Fibroblast of lung (primary cell): ENCODE measurements around the gene HTT. TPM values are rescaled to one million over a fixed set of nuclear protein-coding genes. Genes with fewer than 3 reads are reported as not detected.

Source experiments
- DNase-seq, 2 donors: peaks; one replicate each; pipeline versions ENCODE4 v3.0.0 to v3.0.0-alpha.2; 2010; ENCODE audit warnings: low read depth in 2 of 2
- H2AFZ ChIP-seq: 2 replicates; pipeline ENCODE4 v1.5.1; 2012; ENCODE audit warnings: low read length, control low read depth, inconsistent platforms
- H3K27ac ChIP-seq: 2 replicates; pipeline ENCODE4 v1.5.1; 2011; ENCODE audit warnings: low read length, control low read depth; ENCODE audit not compliant: insufficient read depth
- H3K27me3 ChIP-seq: 2 replicates; pipeline ENCODE4 v1.5.1; 2011; ENCODE audit warnings: mild to moderate bottlenecking, low read length; ENCODE audit not compliant: control insufficient read depth, insufficient read depth
- H3K36me3 ChIP-seq: 2 replicates; pipeline ENCODE4 v1.5.1; 2011; ENCODE audit warnings: low read length; ENCODE audit not compliant: control insufficient read depth, insufficient read depth
- H3K4me1 ChIP-seq: 2 replicates; pipeline ENCODE4 v1.5.1; 2011; ENCODE audit warnings: low read length; ENCODE audit not compliant: control insufficient read depth, insufficient read depth; ENCODE audit errors: extremely low read depth
- H3K4me2 ChIP-seq: 2 replicates; pipeline ENCODE4 v1.5.1; 2011; ENCODE audit warnings: low read length, control low read depth; ENCODE audit not compliant: insufficient read depth; ENCODE audit errors: extremely low read depth
- H3K4me3 ChIP-seq, 4 experiments: fragments of 200-600 bp in 1 of 4; sonication (generic) in 1 of 4; replicated peaks in 1 of 4; 2 replicates each; pipeline ENCODE4 v1.5.1; 2011 to 2016; ENCODE audit warnings: low read length in 4 of 4, low read depth in 3 of 4, mild to moderate bottlenecking in 3 of 4, control low read depth in 2 of 4, inconsistent platforms in 1 of 4, mixed read lengths in 1 of 4; ENCODE audit not compliant: insufficient read depth in 1 of 4; ENCODE audit errors: control extremely low read depth in 1 of 4
- H3K79me2 ChIP-seq: 2 replicates; pipeline ENCODE4 v1.5.1; 2012; ENCODE audit warnings: mild to moderate bottlenecking, low read length, inconsistent platforms; ENCODE audit not compliant: control insufficient read depth, insufficient read depth
- H3K9ac ChIP-seq: 2 replicates; pipeline ENCODE4 v1.5.1; 2011; ENCODE audit warnings: mild to moderate bottlenecking, low read length, control low read depth; ENCODE audit not compliant: insufficient read depth
- H3K9me3 ChIP-seq: 2 replicates; pipeline ENCODE4 v1.5.1; 2012; ENCODE audit warnings: low read depth, low read length; ENCODE audit not compliant: control insufficient read depth, insufficient read depth
- H4K20me1 ChIP-seq: 2 replicates; pipeline ENCODE4 v1.5.1; 2011; ENCODE audit warnings: low read length; ENCODE audit not compliant: control insufficient read depth, insufficient read depth; ENCODE audit errors: extremely low read depth
- CTCF ChIP-seq, 2 donors: IDR thresholded peaks in 1 of 2; conservative IDR thresholded peaks in 1 of 2; 1 replicate in 1 of 2; 2 replicates in 1 of 2; pipeline ENCODE4 v1.5.1; 2011 to 2012; ENCODE audit warnings: low read length in 2 of 2, control low read depth in 1 of 2, inconsistent platforms in 1 of 2, low read depth in 1 of 2, mild to moderate bottlenecking in 1 of 2
- EZH2 ChIP-seq: IDR thresholded peaks from 2 replicates; pipeline ENCODE4 v1.5.1; 2012; ENCODE audit warnings: low read length, control low read depth, mild to moderate bottlenecking; ENCODE audit errors: missing control alignments
- polyA plus RNA-seq, 2 donors: library from polyadenylated mRNA; depleted of rRNA in 1 of 2; stranded (reverse) in 1 of 2; unstranded in 1 of 2; fragments of >200 nt; gene quantifications; 2 replicates each; pipeline ENCODE4 v1.2.1, GENCODE V29; 2011 to 2012; ENCODE audit warnings: missing spikeins in 1 of 2
- total RNA-seq: library from RNA; depleted of rRNA; stranded (reverse); fragments of >200 nt; gene quantifications from 2 replicates; pipeline ENCODE4 v1.2.1, GENCODE V29; 2014

HTT gene
- total and polyA plus RNA-seq, 2 donors (not counting 1 experiment from before 2014, with no cell fraction given): 13.2 to 41.8 TPM

GRCh38 chr4:3226467-3226866 is 152.0 kb downstream of the HTT start:
- no peaks in the 10 kb centered on the region for H3K27me3 ChIP-seq
- no peak overlapping the region for H3K27ac ChIP-seq
- no peak overlapping the region for H3K4me3 ChIP-seq
- H3K9ac ChIP-seq: no peak overlapping the region
- H4K20me1 ChIP-seq: no peaks in the 10 kb centered on the region
- no peaks in the 10 kb centered on the region for H3K4me1 ChIP-seq
- no peak for DNase-seq
- H3K4me2 ChIP-seq: no peak overlapping the region
- H3K79me2 ChIP-seq: no peaks in the 10 kb centered on the region
- no peak overlapping the region for H2AFZ ChIP-seq
- H3K9me3 ChIP-seq: no peaks in the 10 kb centered on the region
- TF ChIP-seq CTCF (conservative IDR thresholded peaks at IDR 0.05 in 1 of 2, IDR thresholded peaks at IDR 0.05 in 1 of 2; ENCODE audit: low read depth in 1 of 2, low read length in 2 of 2): no peak
- no peak for TF ChIP-seq EZH2
- peaks cover 31% of the 10 kb centered on the region for H3K36me3 ChIP-seq

DNA sequence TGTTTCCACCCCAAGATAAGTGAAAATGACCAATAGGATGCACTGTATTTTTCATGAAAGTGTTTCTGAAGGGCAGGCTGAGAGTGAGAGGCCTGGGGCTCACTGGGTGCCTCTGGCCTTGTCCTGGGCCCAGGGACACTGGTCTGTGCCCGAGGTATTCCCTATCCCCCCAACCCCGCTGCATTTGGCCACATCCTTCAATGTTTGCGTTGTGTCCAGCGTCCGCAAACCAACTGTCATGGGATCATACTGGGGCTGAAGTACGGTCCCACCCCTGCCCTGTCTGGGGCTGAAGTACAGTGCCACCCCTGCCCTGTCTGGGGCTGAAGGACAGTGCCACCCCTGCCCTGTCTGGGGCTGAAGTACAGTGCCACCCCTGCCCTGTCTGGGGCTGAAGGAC is 152.5 kb downstream of the HTT start:
- Histone ChIP-seq H2AFZ (no peak overlapping the region), H3K4me1 (no peaks in the 10 kb centered on the region), H3K4me2 (no peak overlapping the region), H3K27me3 (no peaks in the 10 kb centered on the region), H3K4me3 (no peak overlapping the region), H3K79me2 (no peaks in the 10 kb centered on the region), H4K20me1 (no peaks in the 10 kb centered on the region), H3K36me3 (peaks cover 32% of the 10 kb centered on the region), H3K9ac (no peak overlapping the region), H3K9me3 (no peaks in the 10 kb centered on the region), H3K27ac (no peak overlapping the region)
- TF ChIP-seq CTCF (conservative IDR thresholded peaks at IDR 0.05 in 1 of 2, IDR thresholded peaks at IDR 0.05 in 1 of 2; ENCODE audit: low read depth in 1 of 2, low read length in 2 of 2): no peak
- no peak for TF ChIP-seq EZH2
- no peak for DNase-seq

DNA sequence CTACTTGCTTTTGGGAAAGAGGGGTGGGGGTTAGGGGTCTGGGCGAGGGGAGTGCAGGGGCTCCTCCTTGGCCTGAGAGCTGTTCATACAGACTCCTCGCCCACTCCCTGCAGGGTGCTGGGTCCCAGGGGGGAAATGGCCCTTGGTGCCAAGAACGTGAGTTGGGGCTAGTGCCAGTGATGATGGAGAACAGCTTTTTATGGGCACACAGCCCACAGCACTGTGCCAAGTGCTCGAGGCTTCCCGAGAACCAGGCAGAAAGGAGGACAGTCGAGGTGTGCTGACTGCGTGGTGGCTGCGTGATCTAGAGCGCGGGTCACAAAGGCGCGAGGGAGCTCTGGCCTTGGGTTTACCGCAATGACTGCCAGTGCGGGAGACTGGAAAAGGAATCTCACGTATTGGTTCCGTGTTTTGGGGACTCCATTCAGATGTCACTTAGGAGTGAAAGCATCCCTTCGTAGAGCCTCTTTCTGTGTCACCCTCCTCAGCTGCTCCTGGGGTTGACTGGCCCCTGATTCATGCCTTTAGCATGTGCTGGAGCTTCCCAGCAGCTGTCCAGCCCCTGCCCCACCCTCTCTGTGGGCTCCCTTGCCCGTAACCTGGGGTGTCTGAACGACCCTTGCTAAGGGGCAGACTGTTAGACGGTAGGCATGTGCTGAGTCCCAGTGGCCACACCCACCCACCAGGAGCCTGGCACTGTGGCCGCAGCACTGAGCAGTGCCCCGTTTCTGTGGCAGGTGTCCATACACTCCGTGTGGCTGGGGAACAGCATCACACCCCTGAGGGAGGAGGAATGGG is 153.6 kb downstream of the HTT start:
- H3K79me2 ChIP-seq: no peaks in the 10 kb centered on the region
- H3K27me3 ChIP-seq: no peaks in the 10 kb centered on the region
- H3K4me3 ChIP-seq: no peak overlapping the region
- no peaks in the 10 kb centered on the region for H4K20me1 ChIP-seq
- H3K4me1 ChIP-seq: no peaks in the 10 kb centered on the region
- H3K36me3 ChIP-seq: peaks cover 34% of the 10 kb centered on the region
- no peak overlapping the region for H3K27ac ChIP-seq
- H2AFZ ChIP-seq: no peak overlapping the region
- no peaks in the 10 kb centered on the region for H3K9me3 ChIP-seq
- no peak overlapping the region for H3K9ac ChIP-seq
- H3K4me2 ChIP-seq: no peak overlapping the region
- peak; percentile 9 to 10 for DNase-seq
- TF ChIP-seq EZH2 (no peak), CTCF (conservative IDR thresholded peaks at IDR 0.05 in 1 of 2, IDR thresholded peaks at IDR 0.05 in 1 of 2; ENCODE audit: low read depth in 1 of 2, low read length in 2 of 2) (no peak)
